Jurkat, Clone E6-1 (cell line): Measurements from ENCODE around the gene ZNHIT1.

Experiments
- DNase-seq: peaks from one replicate; pipeline ENCODE4 v3.0.0-alpha.2; 2011; ENCODE audit warnings: low read depth, low spot score
- H3K4me3 ChIP-seq: 2 replicates; pipeline ENCODE4 v1.5.1; 2011; ENCODE audit warnings: mild to moderate bottlenecking, low read length, control low read depth, moderate library complexity

The ZNHIT1 gene

DNA sequence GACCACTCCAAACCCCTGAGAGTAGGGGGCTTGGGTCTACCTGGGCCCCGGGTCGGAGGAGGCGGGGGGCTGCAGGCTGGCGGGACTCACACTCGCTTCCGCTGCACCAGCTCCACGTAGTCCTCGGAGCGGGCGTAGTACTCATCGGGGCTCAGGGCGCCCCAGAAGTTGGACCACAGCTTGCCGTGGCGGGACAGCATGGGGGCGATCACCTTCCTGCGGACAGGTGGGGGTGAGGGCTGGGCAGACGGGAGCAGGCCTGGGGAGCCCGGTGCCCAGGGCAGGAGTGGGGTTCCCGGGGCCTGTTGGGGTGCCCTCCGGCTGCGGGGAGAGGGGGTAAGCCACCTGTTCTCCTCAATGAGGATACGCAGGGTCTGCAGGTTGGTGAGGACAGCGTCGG, 6.5 kb upstream of the ZNHIT1 start:
- no peak for DNase-seq

GRCh38 chr7:101212014-101212413, 6.0 kb upstream of the ZNHIT1 start:
- DNase-seq: no peak
- no peak overlapping the region for H3K4me3 ChIP-seq

More for the DNA sequence above, 6.5 kb upstream of the ZNHIT1 start:
- no peak overlapping the region for H3K4me3 ChIP-seq

DNA sequence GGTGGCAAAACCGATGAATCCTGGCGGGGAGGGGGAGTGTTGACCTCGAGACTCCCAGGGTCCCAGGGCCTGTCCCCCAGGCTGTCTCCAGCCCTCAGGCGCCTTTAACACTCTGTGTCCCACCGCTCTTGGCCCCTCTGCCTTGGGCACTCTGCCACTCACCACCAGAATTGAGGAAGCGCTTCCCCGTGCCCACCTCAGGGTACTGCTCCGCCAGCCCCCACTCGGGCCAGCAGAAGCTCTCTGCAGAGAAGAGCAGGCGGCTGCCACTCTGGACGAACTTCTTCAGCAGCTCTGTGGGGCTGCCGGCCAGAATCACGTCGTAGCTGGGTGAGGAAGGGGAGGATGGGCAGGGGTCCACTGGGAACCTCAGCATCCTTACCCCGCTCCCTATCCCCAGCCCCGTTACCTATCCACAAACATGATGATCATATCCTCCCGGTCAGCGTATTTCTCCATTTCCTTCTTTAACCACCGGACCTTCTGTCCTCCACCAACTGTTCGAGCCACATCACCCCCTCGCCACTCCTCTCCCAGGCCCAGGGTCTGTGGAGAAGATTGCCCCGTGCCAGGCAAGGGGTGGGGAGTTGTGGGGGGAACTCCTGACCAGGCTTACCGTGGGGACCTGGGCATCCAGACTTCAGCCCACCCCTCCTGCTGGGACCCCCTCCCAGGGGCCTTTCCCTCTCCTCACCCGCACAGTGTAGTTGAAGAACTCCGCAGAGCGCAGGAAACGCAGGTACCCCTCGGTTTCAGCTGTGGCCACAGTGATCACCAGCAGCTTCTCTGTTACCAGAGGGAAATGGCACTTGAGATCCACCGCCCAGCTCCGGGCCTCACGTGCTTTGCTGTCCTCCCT, 1.7 kb upstream of the ZNHIT1 start:
- no peak for DNase-seq
- peak overlapping the region; percentile 94 for H3K4me3 ChIP-seq

DNA sequence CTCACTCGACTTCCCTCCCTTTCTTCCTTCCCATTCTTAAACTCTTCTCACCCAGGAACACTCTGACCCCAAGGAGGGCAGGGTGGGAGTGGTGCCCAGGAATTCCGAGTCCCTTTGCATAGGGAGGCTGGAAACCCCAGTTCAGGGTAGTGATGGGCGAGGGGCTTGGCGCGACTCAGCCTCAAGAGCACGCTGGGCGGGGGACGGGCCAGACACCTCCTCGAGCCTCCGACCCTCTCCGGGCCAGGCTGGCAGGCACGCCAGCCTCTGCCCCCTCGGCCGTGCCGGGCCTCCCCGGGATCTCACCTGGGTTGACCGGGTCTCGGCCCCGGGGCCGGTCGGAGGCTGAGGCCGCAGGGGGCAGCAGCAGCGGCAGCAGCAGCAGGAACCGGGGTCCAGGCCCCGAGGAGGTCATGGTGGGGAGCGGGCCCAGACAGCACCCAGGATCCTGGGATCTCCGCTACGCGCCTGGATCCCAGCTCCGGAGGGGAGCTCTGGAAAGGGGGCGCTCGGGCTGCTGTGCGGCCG, 1.0 kb upstream of the ZNHIT1 start:
- H3K4me3 ChIP-seq: peak overlapping the region; percentile 94
- DNase-seq: no peak

DNA sequence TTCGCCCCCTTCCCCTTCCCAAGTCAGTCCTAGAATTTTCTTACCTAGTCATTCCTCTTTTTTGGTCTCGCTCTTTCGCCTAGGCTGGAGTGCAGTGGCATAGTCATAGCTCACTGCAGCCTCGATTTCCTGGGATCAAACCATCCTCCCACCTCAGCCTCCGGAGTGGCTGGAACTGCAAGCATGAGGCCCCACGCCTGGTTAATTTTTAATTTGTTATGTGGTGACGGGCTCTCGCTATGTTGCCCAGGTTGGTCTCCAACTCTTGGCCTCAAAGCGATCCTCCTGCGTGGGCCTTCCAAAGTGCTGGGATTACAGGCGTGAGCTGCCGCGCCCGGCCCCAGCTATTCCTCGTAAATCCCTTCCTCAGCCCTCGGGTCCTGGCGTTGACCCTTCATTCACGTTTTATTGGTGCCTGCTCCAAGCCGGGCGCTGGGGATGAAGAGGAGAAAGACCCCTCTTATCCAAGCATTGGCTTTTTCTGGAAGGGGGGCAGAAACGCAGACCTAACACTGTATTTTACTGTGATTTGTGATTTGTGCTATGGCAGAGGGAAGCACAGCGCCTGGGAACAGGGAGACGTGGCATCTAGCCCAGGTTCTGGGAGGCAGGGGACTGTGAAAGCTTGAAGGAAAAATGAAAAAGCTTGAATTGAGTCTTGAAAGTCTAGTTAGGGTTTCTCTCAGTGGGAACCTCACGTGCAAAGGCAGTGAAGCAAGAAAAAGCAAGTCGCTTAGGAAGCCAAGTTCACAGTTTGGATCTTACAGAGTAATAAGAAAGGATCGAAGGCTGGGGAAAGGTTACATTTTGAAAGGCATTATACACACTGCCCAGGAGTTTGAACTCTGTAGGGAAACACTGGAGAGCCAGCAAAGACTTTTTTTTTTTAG, 516 bp downstream of the ZNHIT1 start:
- peak overlapping the region; percentile 94 for H3K4me3 ChIP-seq
- DNase-seq: no peak

GRCh38 chr7:101220295-101220694, 2.3 kb downstream of the ZNHIT1 start:
- no peak for DNase-seq

GRCh38 chr7:101222275-101222830, 4.4 kb downstream of the ZNHIT1 start:
- H3K4me3 ChIP-seq: no peak overlapping the region
- DNase-seq: no peak

More at GRCh38 chr7:101220295-101220694, 2.3 kb downstream of the ZNHIT1 start:
- no peak overlapping the region for H3K4me3 ChIP-seq

DNA sequence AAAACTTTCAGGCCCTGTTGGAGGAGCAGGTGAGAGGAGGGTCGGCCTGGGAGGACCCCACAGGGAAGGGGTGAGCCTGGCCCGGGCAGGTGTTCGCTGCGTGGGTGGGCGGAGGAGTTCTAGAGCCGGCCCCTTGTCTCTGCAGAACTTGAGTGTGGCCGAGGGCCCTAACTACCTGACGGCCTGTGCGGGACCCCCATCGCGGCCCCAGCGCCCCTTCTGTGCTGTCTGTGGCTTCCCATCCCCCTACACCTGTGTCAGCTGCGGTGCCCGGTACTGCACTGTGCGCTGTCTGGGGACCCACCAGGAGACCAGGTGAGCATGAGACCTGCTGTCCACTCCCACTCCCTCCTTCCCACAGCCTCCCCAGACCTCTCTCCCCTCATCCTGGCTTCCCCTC, 5.6 kb downstream of the ZNHIT1 start:
- DNase-seq: no peak
- H3K4me3 ChIP-seq: no peak overlapping the region

DNA sequence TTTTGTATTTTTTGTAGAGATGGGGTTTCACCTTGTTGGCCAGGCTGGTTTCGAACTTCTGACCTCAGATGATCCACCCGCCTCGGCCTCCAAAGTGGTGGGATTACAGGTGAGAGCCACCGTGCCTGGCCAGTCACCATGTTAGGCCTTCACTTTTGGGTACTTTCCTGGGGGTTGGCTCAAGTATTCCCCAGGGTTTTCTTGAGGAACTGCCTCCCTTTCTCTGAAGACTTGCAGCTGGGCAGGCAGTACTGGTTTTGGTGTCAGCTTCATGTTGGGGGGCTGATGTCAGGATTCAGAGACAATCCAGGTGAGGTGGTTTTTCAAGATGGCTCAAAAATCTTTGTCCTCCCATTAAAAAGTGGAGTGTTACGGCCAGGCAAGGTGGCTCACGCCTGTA, 7.7 kb downstream of the ZNHIT1 start:
- no peak for DNase-seq
- H3K4me3 ChIP-seq: no peak overlapping the region

DNA sequence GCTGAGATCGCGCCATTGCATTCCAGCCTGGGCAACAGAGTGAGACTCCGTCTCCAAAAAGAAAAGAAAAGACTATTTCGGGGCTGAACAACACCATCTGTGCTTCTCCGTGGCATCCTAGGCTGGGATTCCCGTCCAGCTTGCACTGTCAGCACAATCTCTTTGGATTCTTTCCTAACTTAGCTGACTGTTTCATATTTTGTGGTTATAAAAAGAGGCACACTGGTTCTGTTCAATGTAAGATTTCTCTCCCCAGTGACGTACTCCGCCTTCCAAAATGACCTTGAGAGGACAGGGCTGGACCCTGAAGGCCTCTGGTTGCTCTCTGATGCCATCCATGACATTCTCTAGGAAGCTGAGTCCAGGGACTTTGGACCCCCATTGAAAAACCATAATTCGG, 8.8 kb downstream of the ZNHIT1 start:
- H3K4me3 ChIP-seq: no peak overlapping the region
- no peak for DNase-seq

DNA sequence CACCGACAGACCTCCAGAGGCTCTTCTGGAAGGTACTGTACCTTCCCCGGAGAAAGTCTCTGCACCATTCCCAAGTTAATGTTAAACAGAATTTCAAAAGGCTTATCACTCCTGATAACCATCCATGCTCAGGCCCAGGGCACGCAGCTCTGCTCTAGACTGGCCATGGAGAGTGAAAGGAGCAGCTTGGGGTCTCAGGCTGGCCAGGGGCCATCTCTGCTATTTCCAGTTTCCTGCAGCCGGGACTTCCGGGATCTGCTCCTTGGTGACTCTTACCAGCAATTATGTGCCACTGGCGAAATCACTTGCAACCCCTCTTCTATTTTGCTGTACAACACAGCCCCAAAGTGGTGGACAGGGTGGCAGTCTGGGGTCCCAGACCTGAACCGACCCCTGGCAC, 13.7 kb downstream of the ZNHIT1 start:
- no peak overlapping the region for H3K4me3 ChIP-seq
- DNase-seq: no peak

DNA sequence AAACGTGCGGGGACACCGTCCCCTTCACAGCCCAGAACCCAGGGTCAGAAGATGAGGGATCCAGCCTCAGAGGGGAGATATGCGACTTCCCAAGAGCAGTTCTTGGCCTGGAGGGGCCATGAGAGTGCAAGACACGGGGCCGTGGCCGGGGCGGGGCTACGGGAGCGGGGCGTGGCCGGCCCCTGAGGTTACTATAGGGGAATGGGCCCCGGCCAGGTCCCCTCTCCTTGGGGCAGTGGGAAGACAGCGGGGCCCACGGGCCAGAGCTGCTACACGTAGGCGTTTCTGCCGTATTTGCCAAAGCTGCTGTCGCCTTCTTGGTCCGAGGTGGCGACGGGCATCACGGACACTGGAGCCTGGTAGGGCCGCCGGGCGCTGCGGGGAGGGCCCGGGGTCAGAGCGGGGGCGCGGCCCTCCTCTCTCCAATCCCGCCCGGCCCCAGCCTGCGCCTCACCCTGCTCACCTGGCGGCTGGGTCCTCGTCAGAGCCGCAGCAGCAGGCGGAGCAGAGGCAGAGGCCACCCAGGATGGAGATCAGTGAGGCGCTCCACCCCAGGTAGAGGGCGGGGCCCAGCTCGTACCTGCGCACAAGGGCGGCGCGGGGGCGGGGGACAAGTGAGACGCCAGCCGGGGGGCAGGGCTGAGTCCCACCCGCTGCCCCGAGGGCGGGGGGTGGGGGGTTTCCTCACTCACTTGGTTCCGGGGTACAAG, 14.3 kb downstream of the ZNHIT1 start:
- no peak overlapping the region for H3K4me3 ChIP-seq
- DNase-seq: no peak

DNA sequence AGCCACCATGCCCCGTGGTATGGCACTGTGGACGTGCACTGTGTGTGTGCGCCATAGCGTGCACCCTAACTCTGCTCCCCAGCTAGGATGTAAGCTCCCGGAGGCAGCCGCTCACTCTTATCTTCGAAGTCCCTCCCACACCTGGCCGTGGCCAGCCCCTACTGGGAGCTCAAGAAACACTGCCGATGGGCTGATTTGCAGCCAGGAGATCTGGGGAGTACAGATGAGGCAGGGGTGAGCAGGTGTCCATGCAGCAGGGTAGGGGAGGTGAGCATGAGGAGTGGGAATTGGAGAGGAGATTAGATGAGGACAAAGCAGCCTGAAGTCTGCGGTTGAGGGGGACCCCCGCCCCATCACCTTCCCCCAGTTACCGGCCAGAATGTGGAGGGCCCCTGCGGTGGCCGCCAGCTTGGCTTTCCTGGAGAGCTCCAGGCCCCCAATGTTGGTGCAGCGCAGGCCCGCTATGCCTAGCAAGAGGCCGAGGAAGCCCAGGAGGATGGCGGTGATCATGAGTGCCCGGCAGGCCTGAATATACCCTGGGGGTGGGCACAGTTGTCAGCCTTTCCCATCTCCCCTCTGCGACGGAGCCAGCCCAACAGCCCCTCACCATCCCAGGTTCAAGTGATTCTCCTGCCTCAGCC, 16.1 kb downstream of the ZNHIT1 start:
- H3K4me3 ChIP-seq: no peak overlapping the region
- no peak for DNase-seq

DNA sequence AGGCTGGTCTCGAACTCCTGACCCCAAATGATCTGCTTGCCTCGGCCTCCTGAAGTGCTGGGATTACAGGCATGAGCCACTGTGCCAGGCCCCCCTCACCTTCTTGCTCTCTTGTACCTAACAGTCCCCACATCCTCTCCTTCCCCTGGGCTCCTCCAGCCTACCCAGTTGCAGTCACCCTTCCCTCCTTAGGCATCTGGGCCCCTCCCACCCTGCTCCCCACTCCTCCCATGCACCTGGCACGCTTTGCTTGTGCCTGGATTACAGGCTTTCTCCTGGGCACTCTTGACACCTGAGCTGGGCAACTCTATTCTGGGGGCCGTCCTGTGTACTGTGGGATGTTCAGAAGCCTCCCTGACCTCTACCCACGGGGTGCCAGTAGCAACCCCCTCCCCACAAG, 16.7 kb downstream of the ZNHIT1 start:
- no peak for DNase-seq

DNA sequence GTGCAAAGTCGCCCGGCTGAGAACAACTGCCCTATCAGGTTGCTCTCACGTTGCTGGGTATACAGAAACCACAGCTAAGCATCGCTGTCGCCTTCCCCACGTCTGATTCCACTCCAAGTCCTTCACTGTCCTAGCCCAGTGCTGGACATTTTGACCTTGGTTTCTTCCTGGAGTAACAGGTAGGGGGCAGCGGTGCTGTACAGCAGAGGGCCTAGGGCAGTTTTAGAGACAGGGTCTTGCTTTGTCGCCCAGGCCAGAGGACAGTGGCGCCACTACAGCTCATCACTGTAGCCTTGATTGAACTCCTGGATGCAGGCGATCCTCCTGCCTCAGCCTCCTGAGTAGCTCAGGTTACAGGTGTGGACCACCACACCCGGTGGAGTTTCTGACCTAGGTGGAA, 17.1 kb downstream of the ZNHIT1 start:
- no peak for DNase-seq

More for the DNA sequence above, 16.7 kb downstream of the ZNHIT1 start:
- no peak overlapping the region for H3K4me3 ChIP-seq

GRCh38 chr7:101235522-101235921, 17.6 kb downstream of the ZNHIT1 start:
- H3K4me3 ChIP-seq: no peak overlapping the region
- no peak for DNase-seq

More for the DNA sequence above, 17.1 kb downstream of the ZNHIT1 start:
- H3K4me3 ChIP-seq: no peak overlapping the region

DNA sequence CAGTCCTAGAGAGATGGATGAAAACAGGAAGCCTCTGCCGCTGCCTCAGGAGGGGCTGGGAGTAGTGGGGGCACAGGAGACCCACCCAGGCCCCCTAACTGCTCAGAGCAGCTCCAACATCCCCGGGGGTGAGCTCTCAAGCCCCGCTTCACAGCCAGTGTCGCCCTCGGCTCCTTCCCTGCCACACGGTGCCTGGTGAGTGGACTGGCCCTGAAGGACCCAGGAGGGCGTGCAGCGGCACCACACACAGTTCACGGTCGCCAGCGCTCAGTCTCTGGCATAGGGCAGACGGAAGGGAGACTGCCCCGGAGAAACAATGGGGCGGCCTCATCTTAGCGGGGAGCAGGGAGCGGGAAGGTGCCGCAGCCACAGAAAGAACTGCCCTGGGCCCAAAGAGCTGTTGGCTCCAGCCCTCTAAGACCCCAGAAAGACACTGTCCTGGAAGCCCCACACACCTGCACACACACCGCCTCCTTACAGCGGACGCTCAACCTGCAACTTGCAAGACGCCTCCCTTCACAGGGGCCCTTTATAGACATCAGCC, 18.4 kb downstream of the ZNHIT1 start:
- no peak overlapping the region for H3K4me3 ChIP-seq
- DNase-seq: no peak
